ENCODE results near the gene ISM2. TPM values are rescaled to one million over a fixed set of nuclear protein-coding genes. Genes with fewer than 3 reads are reported as not detected.
A peak's percentile ranks its signal among the peaks of the same experiment; 100 is the strongest.

Gene ISM2
- total and polyA plus RNA-seq, 10 of the 15 experiments (the other 5 are each of a cell fraction or from before 2014, with no cell fraction given): 0.03 TPM; not detected in 9

DNA sequence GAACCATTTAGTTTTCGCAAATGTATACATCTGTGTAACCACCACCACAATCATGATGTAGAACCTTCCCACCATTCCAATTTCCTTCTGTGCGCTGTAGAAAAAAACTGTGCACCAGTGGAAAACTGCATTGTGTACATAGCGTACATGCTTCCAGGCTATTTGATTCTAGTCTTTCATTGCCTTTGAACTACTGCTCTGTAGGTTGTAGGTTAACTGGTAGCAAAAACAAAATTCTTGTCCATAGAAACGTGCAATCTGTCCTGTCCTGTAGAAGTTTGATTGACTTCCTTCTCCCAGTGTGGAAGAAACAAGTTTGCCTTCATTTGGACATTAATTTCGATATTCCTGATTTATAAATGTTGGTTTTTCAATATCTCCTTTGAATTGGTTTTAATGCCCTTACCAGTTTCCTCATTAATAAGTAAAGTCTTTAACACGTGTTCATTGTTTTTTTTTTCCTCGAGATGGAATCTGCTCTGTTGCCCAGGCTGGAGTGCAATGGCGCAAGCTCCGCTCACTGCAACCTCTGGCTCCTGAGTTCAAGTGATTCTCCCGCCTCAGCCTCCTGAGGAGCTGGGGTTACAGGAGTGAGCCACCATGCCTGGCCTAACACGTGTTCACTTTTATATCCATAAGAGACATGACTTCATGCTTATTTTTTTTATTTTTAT, 3.6 kb upstream of the ISM2 start (continued):
- TF ChIP-seq, protein P1, sequence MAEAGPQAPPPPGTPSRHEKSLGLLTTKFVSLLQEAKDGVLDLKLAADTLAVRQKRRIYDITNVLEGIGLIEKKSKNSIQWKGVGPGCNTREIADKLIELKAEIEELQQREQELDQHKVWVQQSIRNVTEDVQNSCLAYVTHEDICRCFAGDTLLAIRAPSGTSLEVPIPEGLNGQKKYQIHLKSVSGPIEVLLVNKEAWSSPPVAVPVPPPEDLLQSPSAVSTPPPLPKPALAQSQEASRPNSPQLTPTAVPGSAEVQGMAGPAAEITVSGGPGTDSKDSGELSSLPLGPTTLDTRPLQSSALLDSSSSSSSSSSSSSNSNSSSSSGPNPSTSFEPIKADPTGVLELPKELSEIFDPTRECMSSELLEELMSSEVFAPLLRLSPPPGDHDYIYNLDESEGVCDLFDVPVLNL (IDR thresholded peaks at IDR 0.05; ENCODE audit: low read depth, low read length): no peak
- TF ChIP-seq SUZ12 (IDR thresholded peaks at IDR 0.05; ENCODE audit: unreplicated experiment): no peak
- TF ChIP-seq RBBP5 (conservative IDR thresholded peaks at IDR 0.05): no peak
- TF ChIP-seq IKZF1 (conservative IDR thresholded peaks at IDR 0.05): no peak
- TF ChIP-seq, protein P2, sequence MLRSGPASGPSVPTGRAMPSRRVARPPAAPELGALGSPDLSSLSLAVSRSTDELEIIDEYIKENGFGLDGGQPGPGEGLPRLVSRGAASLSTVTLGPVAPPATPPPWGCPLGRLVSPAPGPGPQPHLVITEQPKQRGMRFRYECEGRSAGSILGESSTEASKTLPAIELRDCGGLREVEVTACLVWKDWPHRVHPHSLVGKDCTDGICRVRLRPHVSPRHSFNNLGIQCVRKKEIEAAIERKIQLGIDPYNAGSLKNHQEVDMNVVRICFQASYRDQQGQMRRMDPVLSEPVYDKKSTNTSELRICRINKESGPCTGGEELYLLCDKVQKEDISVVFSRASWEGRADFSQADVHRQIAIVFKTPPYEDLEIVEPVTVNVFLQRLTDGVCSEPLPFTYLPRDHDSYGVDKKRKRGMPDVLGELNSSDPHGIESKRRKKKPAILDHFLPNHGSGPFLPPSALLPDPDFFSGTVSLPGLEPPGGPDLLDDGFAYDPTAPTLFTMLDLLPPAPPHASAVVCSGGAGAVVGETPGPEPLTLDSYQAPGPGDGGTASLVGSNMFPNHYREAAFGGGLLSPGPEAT (IDR thresholded peaks at IDR 0.05; ENCODE audit: low read depth): no peak
- TF ChIP-seq ASH2L (IDR thresholded peaks at IDR 0.05; ENCODE audit: borderline replicate concordance, low read depth): no peak
- no peak for TF ChIP-seq SMAD1 (IDR thresholded peaks at IDR 0.05; ENCODE audit: low read depth, partially characterized antibody)
- TF ChIP-seq NR2F1 (conservative IDR thresholded peaks at IDR 0.05): no peak

DNA sequence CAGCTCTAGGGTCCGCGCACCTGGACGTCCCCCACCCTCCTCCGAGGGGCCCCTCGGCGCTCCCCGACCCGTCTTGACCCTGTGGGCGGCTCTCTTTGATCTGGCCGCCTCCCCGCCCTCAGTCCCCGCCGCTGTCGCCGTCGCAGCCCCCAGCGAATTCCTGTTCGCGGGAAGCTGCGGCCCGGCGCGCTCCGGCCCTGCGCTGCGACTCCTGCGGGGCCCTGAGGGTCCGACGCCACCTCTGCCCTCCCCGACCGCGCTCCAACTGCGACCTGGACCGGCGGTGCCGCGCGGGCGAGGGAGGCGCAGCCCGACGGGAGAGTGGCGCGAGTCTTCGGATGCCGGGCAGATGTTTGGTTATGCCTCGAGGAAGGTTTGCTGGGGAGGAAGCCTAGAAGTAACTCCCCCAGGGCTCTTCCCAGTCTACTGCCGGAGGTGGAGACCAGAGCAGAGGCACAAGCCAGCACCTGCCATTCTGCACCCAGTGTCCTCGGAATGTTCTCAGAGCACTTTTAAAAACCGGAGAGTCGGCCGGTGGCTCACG, 440 bp upstream of the ISM2 start:
- in situ Hi-C loops (cut with MboI) (no loop called here), intact Hi-C loops (cut with micrococcal nuclease; ENCODE audit: unreplicated experiment) (no loop called here)
- ChIA-PET POLR2A (no interaction called here), RAD21 (ENCODE audit: unreplicated experiment) (no interaction called here), SMC1A (ENCODE audit: uncharacterized antibody, unreplicated experiment) (no interaction called here), CTCF (no interaction called here)
- Histone ChIP-seq H3K4me1 (ENCODE audit: control insufficient read depth, insufficient read depth, low read length) (peaks cover 11% of the 10 kb centered on the region), H3K27me3 (replicated peaks in 1 of 2; ENCODE audit: control insufficient read depth in 2 of 2, insufficient read depth in 2 of 2, low read length in 1 of 2) (peaks cover 8% of the 10 kb centered on the region in 2 experiments; a peak in 3 of 4 replicates), H3K36me3 (ENCODE audit: control insufficient read depth in 2 of 2, insufficient read depth in 2 of 2, low read length in 1 of 2) (no peaks in the 10 kb centered on the region), H4K20me1 (ENCODE audit: control insufficient read depth, insufficient read depth) (no peaks in the 10 kb centered on the region), H3K79me2 (ENCODE audit: control insufficient read depth, insufficient read depth, low read length) (no peaks in the 10 kb centered on the region), H2AFZ (ENCODE audit: control insufficient read depth, low read depth, low read length) (peak overlapping the region; percentile 40), H3K9me3 (replicated peaks; ENCODE audit: control insufficient read depth, insufficient read depth, low read length) (no peaks in the 10 kb centered on the region; the same call in 2 of the 3 replicates), H3K27ac (ENCODE audit: control insufficient read depth, insufficient read depth) (no peak overlapping the region), H3K4me2 (ENCODE audit: control insufficient read depth, insufficient read depth) (peak overlapping the region; percentile 100), H3K9ac (ENCODE audit: control insufficient read depth, insufficient read depth, low read length) (no peak overlapping the region), H3K4me3 (peak overlapping the region; percentile 63)
- no TSS peak for BruUV-seq (replicated peaks)
- DNase-seq (ENCODE audit: low read depth, low spot score): no peak
- WGBS (ENCODE audit: insufficient coverage, insufficient replicate concordance, low lambda C conversion rate, missing lambda C conversion rate): 19% methylated on average over 34 of the region's 53 CpGs
- peak; percentile 51 for ATAC-seq
- FAIRE-seq: no peak
- TF ChIP-seq, protein P3, sequence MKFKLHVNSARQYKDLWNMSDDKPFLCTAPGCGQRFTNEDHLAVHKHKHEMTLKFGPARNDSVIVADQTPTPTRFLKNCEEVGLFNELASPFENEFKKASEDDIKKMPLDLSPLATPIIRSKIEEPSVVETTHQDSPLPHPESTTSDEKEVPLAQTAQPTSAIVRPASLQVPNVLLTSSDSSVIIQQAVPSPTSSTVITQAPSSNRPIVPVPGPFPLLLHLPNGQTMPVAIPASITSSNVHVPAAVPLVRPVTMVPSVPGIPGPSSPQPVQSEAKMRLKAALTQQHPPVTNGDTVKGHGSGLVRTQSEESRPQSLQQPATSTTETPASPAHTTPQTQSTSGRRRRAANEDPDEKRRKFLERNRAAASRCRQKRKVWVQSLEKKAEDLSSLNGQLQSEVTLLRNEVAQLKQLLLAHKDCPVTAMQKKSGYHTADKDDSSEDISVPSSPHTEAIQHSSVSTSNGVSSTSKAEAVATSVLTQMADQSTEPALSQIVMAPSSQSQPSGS (IDR thresholded peaks at IDR 0.05; ENCODE audit: low read length): no peak
- TF ChIP-seq RBBP5 (conservative IDR thresholded peaks at IDR 0.05) (no peak), RUNX3 (IDR thresholded peaks at IDR 0.05; ENCODE audit: low read length) (no peak), HCFC1 (IDR thresholded peaks at IDR 0.05; ENCODE audit: low read length) (no peak), ATF7 (IDR thresholded peaks at IDR 0.05; ENCODE audit: low read depth) (no peak), HDGF (IDR thresholded peaks at IDR 0.05) (no peak), SREBF1 (IDR thresholded peaks at IDR 0.05; ENCODE audit: low read length) (no peak), IKZF1 (conservative IDR thresholded peaks at IDR 0.05) (peak; percentile 58; the same call in 1 of the 2 replicates), KAT2A (conservative IDR thresholded peaks at IDR 0.05; ENCODE audit: control insufficient read depth, low read depth, low read length) (no peak)
- TF ChIP-seq, protein P4, sequence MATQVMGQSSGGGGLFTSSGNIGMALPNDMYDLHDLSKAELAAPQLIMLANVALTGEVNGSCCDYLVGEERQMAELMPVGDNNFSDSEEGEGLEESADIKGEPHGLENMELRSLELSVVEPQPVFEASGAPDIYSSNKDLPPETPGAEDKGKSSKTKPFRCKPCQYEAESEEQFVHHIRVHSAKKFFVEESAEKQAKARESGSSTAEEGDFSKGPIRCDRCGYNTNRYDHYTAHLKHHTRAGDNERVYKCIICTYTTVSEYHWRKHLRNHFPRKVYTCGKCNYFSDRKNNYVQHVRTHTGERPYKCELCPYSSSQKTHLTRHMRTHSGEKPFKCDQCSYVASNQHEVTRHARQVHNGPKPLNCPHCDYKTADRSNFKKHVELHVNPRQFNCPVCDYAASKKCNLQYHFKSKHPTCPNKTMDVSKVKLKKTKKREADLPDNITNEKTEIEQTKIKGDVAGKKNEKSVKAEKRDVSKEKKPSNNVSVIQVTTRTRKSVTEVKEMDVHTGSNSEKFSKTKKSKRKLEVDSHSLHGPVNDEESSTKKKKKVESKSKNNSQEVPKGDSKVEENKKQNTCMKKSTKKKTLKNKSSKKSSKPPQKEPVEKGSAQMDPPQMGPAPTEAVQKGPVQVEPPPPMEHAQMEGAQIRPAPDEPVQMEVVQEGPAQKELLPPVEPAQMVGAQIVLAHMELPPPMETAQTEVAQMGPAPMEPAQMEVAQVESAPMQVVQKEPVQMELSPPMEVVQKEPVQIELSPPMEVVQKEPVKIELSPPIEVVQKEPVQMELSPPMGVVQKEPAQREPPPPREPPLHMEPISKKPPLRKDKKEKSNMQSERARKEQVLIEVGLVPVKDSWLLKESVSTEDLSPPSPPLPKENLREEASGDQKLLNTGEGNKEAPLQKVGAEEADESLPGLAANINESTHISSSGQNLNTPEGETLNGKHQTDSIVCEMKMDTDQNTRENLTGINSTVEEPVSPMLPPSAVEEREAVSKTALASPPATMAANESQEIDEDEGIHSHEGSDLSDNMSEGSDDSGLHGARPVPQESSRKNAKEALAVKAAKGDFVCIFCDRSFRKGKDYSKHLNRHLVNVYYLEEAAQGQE (IDR thresholded peaks at IDR 0.05; ENCODE audit: low read depth, low read length): no peak
